Measurements from ENCODE around the gene ST8SIA1.
A peak's percentile ranks its signal among the peaks of the same experiment; 100 is the strongest.

Gene ST8SIA1

GRCh38 chr12:22229652-22230279 lies 104.7 kb downstream of the ST8SIA1 start:
- no peak for TF ChIP-seq CTCF (IDR thresholded peaks at IDR 0.05; ENCODE audit: low read depth, low read length)
- DNase-seq (ENCODE audit: low read depth in 2 of 2) = no peak
- no peak overlapping the region for H3K4me3 ChIP-seq (replicated peaks in 1 of 2; ENCODE audit: low read depth in 2 of 2, low read length in 2 of 2)

GRCh38 chr12:22228022-22228875 lies 106.3 kb downstream of the ST8SIA1 start:
- no peak for TF ChIP-seq CTCF (IDR thresholded peaks at IDR 0.05; ENCODE audit: low read depth, low read length)
- H3K4me3 ChIP-seq (replicated peaks in 1 of 2; ENCODE audit: low read depth in 2 of 2, low read length in 2 of 2) = no peak overlapping the region
- DNase-seq (ENCODE audit: low read depth in 2 of 2) = peak in 1 of 2 donors; percentile 28

DNA sequence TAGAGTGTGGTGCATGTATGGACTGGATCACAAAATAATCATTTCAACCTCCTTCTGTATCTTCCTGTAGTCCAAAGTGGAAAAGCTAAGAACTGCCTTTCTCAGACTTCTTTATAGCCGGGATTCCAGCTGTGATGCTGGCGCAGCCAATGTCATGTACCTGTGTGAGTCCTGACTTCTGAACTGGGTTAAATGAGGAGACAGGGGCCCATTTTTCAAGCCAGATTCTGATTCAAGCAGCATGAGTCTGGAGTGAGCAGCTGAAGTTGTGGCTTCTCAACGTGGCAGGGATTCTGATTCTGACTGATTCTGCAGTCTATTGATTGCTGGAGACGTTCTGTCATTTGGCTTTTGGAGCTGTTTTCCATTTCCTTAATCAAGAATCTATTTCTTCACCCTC lies 111.2 kb downstream of the ST8SIA1 start:
- no peak for DNase-seq (ENCODE audit: low read depth in 2 of 2)
- no peak for TF ChIP-seq CTCF (IDR thresholded peaks at IDR 0.05; ENCODE audit: low read depth, low read length)
- no peak overlapping the region for H3K4me3 ChIP-seq (replicated peaks in 1 of 2; ENCODE audit: low read depth in 2 of 2, low read length in 2 of 2)

DNA sequence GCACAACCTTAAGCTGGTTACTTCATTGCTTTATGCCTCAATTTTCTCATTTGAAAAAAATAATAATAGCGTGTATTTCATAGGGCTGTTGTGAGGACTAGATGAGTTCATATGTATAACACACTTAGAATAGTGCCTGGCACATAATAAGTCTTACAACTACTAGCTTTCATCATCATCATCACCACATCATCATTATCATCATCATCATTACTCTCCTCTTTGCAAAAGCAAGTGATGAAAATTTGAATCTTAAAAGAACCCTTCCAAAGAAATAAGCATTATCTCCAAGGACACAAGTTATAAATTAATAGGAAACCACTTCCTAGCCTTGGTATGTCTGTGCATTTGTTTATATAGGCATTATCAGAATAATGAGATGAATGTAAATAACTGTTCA lies 117.0 kb downstream of the ST8SIA1 start:
- no peak for DNase-seq (ENCODE audit: low read depth in 2 of 2)
- TF ChIP-seq CTCF (IDR thresholded peaks at IDR 0.05; ENCODE audit: low read depth, low read length) = no peak
- no peak overlapping the region for H3K4me3 ChIP-seq (replicated peaks in 1 of 2; ENCODE audit: low read depth in 2 of 2, low read length in 2 of 2)

GRCh38 chr12:22215467-22216253 lies 118.8 kb downstream of the ST8SIA1 start:
- peak; percentile 17 to 50 for DNase-seq (ENCODE audit: low read depth in 2 of 2)
- no peak overlapping the region for H3K4me3 ChIP-seq (replicated peaks in 1 of 2; ENCODE audit: low read depth in 2 of 2, low read length in 2 of 2)
- no peak for TF ChIP-seq CTCF (IDR thresholded peaks at IDR 0.05; ENCODE audit: low read depth, low read length)

GRCh38 chr12:22211128-22211527 lies 123.4 kb downstream of the ST8SIA1 start:
- DNase-seq (ENCODE audit: low read depth in 2 of 2) = no peak
- H3K4me3 ChIP-seq (replicated peaks in 1 of 2; ENCODE audit: low read depth in 2 of 2, low read length in 2 of 2) = no peak overlapping the region
- no peak for TF ChIP-seq CTCF (IDR thresholded peaks at IDR 0.05; ENCODE audit: low read depth, low read length)
